HCT116 (cell line): ENCODE results near the gene MRPS18C. TPM values are rescaled to one million over a fixed set of nuclear protein-coding genes. Genes with fewer than 3 reads are reported as not detected.

ENCODE experiments used
- ATAC-seq: fragments of 200-7000 bp; cut with Tn5 transposase; 2 replicates; pipeline ENCODE4 v1.9.1; 2020; ENCODE audit warnings: mild to moderate bottlenecking, moderate library complexity
- BruUV-seq: library from RNA; stranded (reverse); fragments of 400-500 nt; replicated peaks from 2 replicates; lab custom pipeline; 2021; lab: Mats Ljungman, UMichigan
- CTCF ChIA-PET: fragments of 300-600 bp; sonication (Branson Sonifier 250); formaldehyde crosslinking; loops from one replicate; lab custom pipeline; 2021; ENCODE audit warnings: antibody characterized with exemption; lab: Charles Lee
- POLR2A ChIA-PET: fragments of 300-600, 350-600 bp; sonication (Branson Sonifier 250); formaldehyde crosslinking; loops from one replicate; lab custom pipeline; 2021; ENCODE audit warnings: antibody characterized with exemption; lab: Charles Lee
- RAD21 ChIA-PET, 2 experiments: fragments of 300-600 bp; sonication (Branson Sonifier 250); formaldehyde crosslinking; loops; one replicate each; lab custom pipeline; 2023; ENCODE audit warnings: low total read pairs in 2 of 2; ENCODE audit not compliant: uncharacterized antibody in 2 of 2, unreplicated experiment in 2 of 2, low non-redundant PET in 1 of 2; lab: Charles Lee
- DNase-seq: peaks from one replicate; pipeline ENCODE4 v3.0.0-alpha.2; 2010; ENCODE audit warnings: low read depth, low spot score
- H2AFZ ChIP-seq: fragments of 200-600 bp; shearing (Covaris generic), sonication (generic); 2 replicates; pipeline ENCODE4 v1.6.1; 2017; ENCODE audit warnings: low read depth, mixed run types, mixed read lengths, antibody characterized with exemption, low read length; ENCODE audit not compliant: poor library complexity, severe bottlenecking
- H3K27ac ChIP-seq: 2 replicates; pipeline ENCODE4 v1.5.1; 2012; ENCODE audit warnings: low read depth, low read length
- H3K27me3 ChIP-seq: fragments of 200-600 bp; sonication (generic); 2 replicates; pipeline ENCODE4 v1.6.1; 2016; ENCODE audit warnings: mixed run types, low read length, mixed read lengths; ENCODE audit not compliant: insufficient read depth
- H3K36me3 ChIP-seq, 2 experiments: fragments of 200-500 bp in 1 of 2; fragments of 200-600 bp in 1 of 2; sonication (Bioruptor generic) in 1 of 2; sonication (generic) in 1 of 2; 2 replicates each; pipeline versions ENCODE4 v1.5.1 to v1.6.1; 2014 to 2016; ENCODE audit warnings: low read length in 2 of 2, inconsistent platforms in 1 of 2, mixed read lengths in 1 of 2, mixed run types in 1 of 2; ENCODE audit not compliant: insufficient read depth in 2 of 2, control insufficient read depth in 1 of 2
- H3K4me1 ChIP-seq, 2 experiments: fragments of 200-600 bp in 1 of 2; sonication (generic) in 1 of 2; 2 replicates each; pipeline versions ENCODE4 v1.5.1 to v1.6.1; 2012 to 2017; ENCODE audit warnings: low read length in 2 of 2, inconsistent platforms in 1 of 2, mild to moderate bottlenecking in 1 of 2, mixed read lengths in 1 of 2, mixed run types in 1 of 2, moderate library complexity in 1 of 2; ENCODE audit not compliant: insufficient read depth in 2 of 2, control insufficient read depth in 1 of 2
- H3K4me2 ChIP-seq: fragments of 200-600 bp; sonication (generic); 2 replicates; pipeline ENCODE4 v1.6.1; 2017; ENCODE audit warnings: mixed run types, low read length, mixed read lengths
- H3K4me3 ChIP-seq, 2 experiments: fragments of 200-600 bp in 1 of 2; sonication (generic) in 1 of 2; replicated peaks in 1 of 2; 2 replicates each; pipeline ENCODE4 v1.5.1; 2011 to 2016; ENCODE audit warnings: low read length in 2 of 2, control low read depth in 1 of 2, low read depth in 1 of 2, mild to moderate bottlenecking in 1 of 2, mixed read lengths in 1 of 2, mixed run types in 1 of 2
- H3K79me2 ChIP-seq: fragments of 200-600 bp; sonication (generic); 2 replicates; pipeline ENCODE4 v1.6.1; 2017; ENCODE audit warnings: mild to moderate bottlenecking, mixed run types, low read length, moderate library complexity, mixed read lengths; ENCODE audit not compliant: insufficient read depth
- H3K9ac ChIP-seq: fragments of 200-600 bp; sonication (generic); 2 replicates; pipeline ENCODE4 v1.6.1; 2016; ENCODE audit warnings: low read length, mixed read lengths
- H3K9me2 ChIP-seq: fragments of 200-600 bp; sonication (generic), shearing (Covaris generic); 2 replicates; pipeline ENCODE4 v1.6.1; 2017; ENCODE audit warnings: mixed run types, mild to moderate bottlenecking, moderate library complexity; ENCODE audit not compliant: insufficient read depth
- H3K9me3 ChIP-seq, 2 experiments: fragments of 200-500 bp in 1 of 2; fragments of 200-600 bp in 1 of 2; sonication (Bioruptor generic) in 1 of 2; sonication (generic) in 1 of 2; 2 replicates each; pipeline ENCODE4 v1.6.1; 2014 to 2017; ENCODE audit warnings: low read length in 2 of 2, mixed read lengths in 2 of 2, inconsistent platforms in 1 of 2, low read depth in 1 of 2, mild to moderate bottlenecking in 1 of 2, mixed run types in 1 of 2, moderate library complexity in 1 of 2; ENCODE audit not compliant: control insufficient read depth in 1 of 2, insufficient read depth in 1 of 2
- H4K20me1 ChIP-seq: fragments of 200-600 bp; sonication (generic), shearing (Covaris generic); 2 replicates; pipeline ENCODE4 v1.6.1; 2017; ENCODE audit warnings: mixed run types, mild to moderate bottlenecking, moderate library complexity; ENCODE audit not compliant: insufficient read depth
- CBX3 ChIP-seq: IDR thresholded peaks from 2 replicates; pipeline ENCODE4 v1.6.1; 2012; ENCODE audit warnings: low read depth
- ELF1 ChIP-seq: IDR thresholded peaks from 2 replicates; pipeline ENCODE4 v1.6.1; 2012; ENCODE audit warnings: low read depth, borderline replicate concordance
- EZH2 ChIP-seq: fragments of 200-600 bp; sonication (generic); IDR thresholded peaks from 2 replicates; pipeline ENCODE4 v1.6.1; 2017; ENCODE audit warnings: antibody characterized with exemption, mixed run types
- EZH2phosphoT487 ChIP-seq: fragments of 200-600 bp; IDR thresholded peaks from 2 replicates; pipeline ENCODE4 v1.6.1; 2018; ENCODE audit warnings: antibody characterized with exemption, borderline replicate concordance
- JUND ChIP-seq: IDR thresholded peaks from 2 replicates; pipeline ENCODE4 v1.6.1; 2012
- SIN3A ChIP-seq: IDR thresholded peaks from 2 replicates; pipeline ENCODE4 v1.6.1; 2012; ENCODE audit warnings: low read depth
- SP1 ChIP-seq: IDR thresholded peaks from 2 replicates; pipeline ENCODE4 v1.6.1; 2012; ENCODE audit warnings: low read depth
- SRF ChIP-seq: IDR thresholded peaks from 2 replicates; pipeline ENCODE4 v1.6.1; 2012; ENCODE audit warnings: low read depth
- YY1 ChIP-seq: IDR thresholded peaks from 2 replicates; pipeline ENCODE4 v1.6.1; 2011; ENCODE audit warnings: low read length, low read depth, moderate library complexity, mild to moderate bottlenecking; ENCODE audit not compliant: insufficient replicate concordance; ENCODE audit errors: extremely low read depth
- ZFX ChIP-seq: fragments of 450-650 bp; IDR thresholded peaks from 2 replicates; pipeline ENCODE4 v1.6.1; 2017
- intact Hi-C: fragments of 100-400 bp; cut with micrococcal nuclease; formaldehyde crosslinking; loops from 2 replicates; pipeline ENCODE4 v1.10.0; 2022
- total RNA-seq: library from RNA; stranded (reverse); gene quantifications from one replicate; pipeline ENCODE4 v1.2.1, GENCODE V29; 2021; ENCODE audit not compliant: unreplicated experiment
- TF ChIP-seq, protein P1 (sequence below): IDR thresholded peaks from 2 replicates; pipeline ENCODE4 v1.6.1; 2012; ENCODE audit warnings: low read depth
- TF ChIP-seq, protein P2 (sequence below): IDR thresholded peaks from 2 replicates; pipeline ENCODE4 v1.6.1; 2011; ENCODE audit warnings: mild to moderate bottlenecking, low read length, moderate library complexity; ENCODE audit not compliant: insufficient replicate concordance; ENCODE audit errors: extremely low read depth
- TF ChIP-seq, protein P3 (sequence below): IDR thresholded peaks from 2 replicates; pipeline ENCODE4 v1.6.1; 2012
- TF ChIP-seq, protein P4 (sequence below), 3 experiments: fragments of 200-600 bp in 1 of 3; sonication (generic) in 1 of 3; IDR thresholded peaks in 2 of 3; conservative IDR thresholded peaks in 1 of 3; 2 replicates each; pipeline ENCODE4 v1.5.1; 2012 to 2017; ENCODE audit warnings: low read depth in 2 of 3, low read length in 2 of 3, antibody characterized with exemption in 1 of 3, borderline replicate concordance in 1 of 3, control low read depth in 1 of 3, mild to moderate bottlenecking in 1 of 3, mixed read lengths in 1 of 3, mixed run types in 1 of 3, moderate library complexity in 1 of 3; ENCODE audit not compliant: insufficient read depth in 1 of 3

MRPS18C gene
- total RNA-seq, 1 experiment from 2014 or later, result 59.1 TPM

DNA sequence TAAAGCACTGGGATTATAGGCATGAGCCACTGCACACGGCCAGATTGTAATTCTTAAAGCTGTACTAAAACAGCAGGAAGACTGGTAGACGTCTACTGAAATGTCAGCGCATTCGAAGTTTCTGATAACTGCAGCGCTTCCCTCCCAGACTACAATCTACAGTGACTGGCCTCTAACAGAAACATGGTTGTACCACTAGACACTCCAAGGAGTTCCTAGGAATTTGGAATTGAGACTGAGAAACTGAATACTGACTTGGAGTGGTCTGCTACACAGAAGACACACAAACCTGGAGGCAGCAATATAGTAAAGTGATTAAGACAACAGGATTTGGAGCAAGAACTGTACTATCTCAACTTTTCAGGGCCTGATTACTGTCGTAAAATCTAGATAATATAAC, 1.2 kb upstream of the MRPS18C start:
- BruUV-seq, result no TSS peak

More for the DNA sequence above, 1.2 kb upstream of the MRPS18C start:
- Histone ChIP-seq H3K4me2 (peak overlapping the region; percentile 80), H3K4me3 (peak overlapping the region; percentile 90 to 94), H2AFZ (no peak overlapping the region), H3K27ac (peak overlapping the region; percentile 59; the same call in 1 of the 2 replicates), H3K9me2 (no peaks in the 10 kb centered on the region), H3K4me1 (peaks cover 10 to 15% of the 10 kb centered on the region in 2 experiments; a peak in 3 of 4 replicates), H4K20me1 (no peaks in the 10 kb centered on the region), H3K27me3 (no peaks in the 10 kb centered on the region), H3K36me3 (peaks cover 17 to 22% of the 10 kb centered on the region in 2 experiments), H3K9me3 (no peaks in the 10 kb centered on the region), H3K9ac (peak overlapping the region; percentile 84), H3K79me2 (peaks cover 53% of the 10 kb centered on the region)
- TF ChIP-seq YY1, result no peak
- TF ChIP-seq SP1, result no peak
- TF ChIP-seq, protein P1, sequence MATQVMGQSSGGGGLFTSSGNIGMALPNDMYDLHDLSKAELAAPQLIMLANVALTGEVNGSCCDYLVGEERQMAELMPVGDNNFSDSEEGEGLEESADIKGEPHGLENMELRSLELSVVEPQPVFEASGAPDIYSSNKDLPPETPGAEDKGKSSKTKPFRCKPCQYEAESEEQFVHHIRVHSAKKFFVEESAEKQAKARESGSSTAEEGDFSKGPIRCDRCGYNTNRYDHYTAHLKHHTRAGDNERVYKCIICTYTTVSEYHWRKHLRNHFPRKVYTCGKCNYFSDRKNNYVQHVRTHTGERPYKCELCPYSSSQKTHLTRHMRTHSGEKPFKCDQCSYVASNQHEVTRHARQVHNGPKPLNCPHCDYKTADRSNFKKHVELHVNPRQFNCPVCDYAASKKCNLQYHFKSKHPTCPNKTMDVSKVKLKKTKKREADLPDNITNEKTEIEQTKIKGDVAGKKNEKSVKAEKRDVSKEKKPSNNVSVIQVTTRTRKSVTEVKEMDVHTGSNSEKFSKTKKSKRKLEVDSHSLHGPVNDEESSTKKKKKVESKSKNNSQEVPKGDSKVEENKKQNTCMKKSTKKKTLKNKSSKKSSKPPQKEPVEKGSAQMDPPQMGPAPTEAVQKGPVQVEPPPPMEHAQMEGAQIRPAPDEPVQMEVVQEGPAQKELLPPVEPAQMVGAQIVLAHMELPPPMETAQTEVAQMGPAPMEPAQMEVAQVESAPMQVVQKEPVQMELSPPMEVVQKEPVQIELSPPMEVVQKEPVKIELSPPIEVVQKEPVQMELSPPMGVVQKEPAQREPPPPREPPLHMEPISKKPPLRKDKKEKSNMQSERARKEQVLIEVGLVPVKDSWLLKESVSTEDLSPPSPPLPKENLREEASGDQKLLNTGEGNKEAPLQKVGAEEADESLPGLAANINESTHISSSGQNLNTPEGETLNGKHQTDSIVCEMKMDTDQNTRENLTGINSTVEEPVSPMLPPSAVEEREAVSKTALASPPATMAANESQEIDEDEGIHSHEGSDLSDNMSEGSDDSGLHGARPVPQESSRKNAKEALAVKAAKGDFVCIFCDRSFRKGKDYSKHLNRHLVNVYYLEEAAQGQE, result no peak
- TF ChIP-seq SRF, result no peak
- TF ChIP-seq EZH2phosphoT487, result no peak
- no peak for TF ChIP-seq SIN3A
- TF ChIP-seq, protein P2, sequence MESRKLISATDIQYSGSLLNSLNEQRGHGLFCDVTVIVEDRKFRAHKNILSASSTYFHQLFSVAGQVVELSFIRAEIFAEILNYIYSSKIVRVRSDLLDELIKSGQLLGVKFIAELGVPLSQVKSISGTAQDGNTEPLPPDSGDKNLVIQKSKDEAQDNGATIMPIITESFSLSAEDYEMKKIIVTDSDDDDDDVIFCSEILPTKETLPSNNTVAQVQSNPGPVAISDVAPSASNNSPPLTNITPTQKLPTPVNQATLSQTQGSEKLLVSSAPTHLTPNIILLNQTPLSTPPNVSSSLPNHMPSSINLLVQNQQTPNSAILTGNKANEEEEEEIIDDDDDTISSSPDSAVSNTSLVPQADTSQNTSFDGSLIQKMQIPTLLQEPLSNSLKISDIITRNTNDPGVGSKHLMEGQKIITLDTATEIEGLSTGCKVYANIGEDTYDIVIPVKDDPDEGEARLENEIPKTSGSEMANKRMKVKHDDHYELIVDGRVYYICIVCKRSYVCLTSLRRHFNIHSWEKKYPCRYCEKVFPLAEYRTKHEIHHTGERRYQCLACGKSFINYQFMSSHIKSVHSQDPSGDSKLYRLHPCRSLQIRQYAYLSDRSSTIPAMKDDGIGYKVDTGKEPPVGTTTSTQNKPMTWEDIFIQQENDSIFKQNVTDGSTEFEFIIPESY, result no peak
- TF ChIP-seq, protein P3, sequence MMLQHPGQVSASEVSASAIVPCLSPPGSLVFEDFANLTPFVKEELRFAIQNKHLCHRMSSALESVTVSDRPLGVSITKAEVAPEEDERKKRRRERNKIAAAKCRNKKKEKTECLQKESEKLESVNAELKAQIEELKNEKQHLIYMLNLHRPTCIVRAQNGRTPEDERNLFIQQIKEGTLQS, result no peak
- TF ChIP-seq CBX3, result no peak
- no peak for TF ChIP-seq EZH2
- no peak for TF ChIP-seq ELF1
- TF ChIP-seq, protein P4, sequence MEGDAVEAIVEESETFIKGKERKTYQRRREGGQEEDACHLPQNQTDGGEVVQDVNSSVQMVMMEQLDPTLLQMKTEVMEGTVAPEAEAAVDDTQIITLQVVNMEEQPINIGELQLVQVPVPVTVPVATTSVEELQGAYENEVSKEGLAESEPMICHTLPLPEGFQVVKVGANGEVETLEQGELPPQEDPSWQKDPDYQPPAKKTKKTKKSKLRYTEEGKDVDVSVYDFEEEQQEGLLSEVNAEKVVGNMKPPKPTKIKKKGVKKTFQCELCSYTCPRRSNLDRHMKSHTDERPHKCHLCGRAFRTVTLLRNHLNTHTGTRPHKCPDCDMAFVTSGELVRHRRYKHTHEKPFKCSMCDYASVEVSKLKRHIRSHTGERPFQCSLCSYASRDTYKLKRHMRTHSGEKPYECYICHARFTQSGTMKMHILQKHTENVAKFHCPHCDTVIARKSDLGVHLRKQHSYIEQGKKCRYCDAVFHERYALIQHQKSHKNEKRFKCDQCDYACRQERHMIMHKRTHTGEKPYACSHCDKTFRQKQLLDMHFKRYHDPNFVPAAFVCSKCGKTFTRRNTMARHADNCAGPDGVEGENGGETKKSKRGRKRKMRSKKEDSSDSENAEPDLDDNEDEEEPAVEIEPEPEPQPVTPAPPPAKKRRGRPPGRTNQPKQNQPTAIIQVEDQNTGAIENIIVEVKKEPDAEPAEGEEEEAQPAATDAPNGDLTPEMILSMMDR (IDR thresholded peaks at IDR 0.05 in 2 of 3, conservative IDR thresholded peaks at IDR 0.05 in 1 of 3; ENCODE audit: borderline replicate concordance in 1 of 3, insufficient read depth in 1 of 3, low read depth in 2 of 3, low read length in 2 of 3), result no peak
- TF ChIP-seq ZFX, result no peak
- no peak for TF ChIP-seq JUND
- RAD21 ChIA-PET, result no interaction called here
- DNase-seq (no peak), ATAC-seq (no peak)
- CTCF ChIA-PET, result interaction anchor here (0.8 to 1.7 kb wide), 2 partner anchors 170 to 380 kb away, joined by 3 to 4 read pairs; partner anchors contain the start of gene COQ2
- intact Hi-C loops, result no loop called here
- POLR2A ChIA-PET, result no interaction called here
